NCI-H1417 (cell line): ENCODE measurements around the gene NUDT3.

Experiments used
- DNase-seq, 3 experiments: peaks; one replicate each; lab custom pipeline; 2025; lab: John Stamatoyannopoulos, UW

Gene NUDT3

GRCh38 chr6:34252395-34252794 is 140.1 kb downstream of the NUDT3 start:
- peak in 1 of 3 experiments; percentile 25 for DNase-seq

DNA sequence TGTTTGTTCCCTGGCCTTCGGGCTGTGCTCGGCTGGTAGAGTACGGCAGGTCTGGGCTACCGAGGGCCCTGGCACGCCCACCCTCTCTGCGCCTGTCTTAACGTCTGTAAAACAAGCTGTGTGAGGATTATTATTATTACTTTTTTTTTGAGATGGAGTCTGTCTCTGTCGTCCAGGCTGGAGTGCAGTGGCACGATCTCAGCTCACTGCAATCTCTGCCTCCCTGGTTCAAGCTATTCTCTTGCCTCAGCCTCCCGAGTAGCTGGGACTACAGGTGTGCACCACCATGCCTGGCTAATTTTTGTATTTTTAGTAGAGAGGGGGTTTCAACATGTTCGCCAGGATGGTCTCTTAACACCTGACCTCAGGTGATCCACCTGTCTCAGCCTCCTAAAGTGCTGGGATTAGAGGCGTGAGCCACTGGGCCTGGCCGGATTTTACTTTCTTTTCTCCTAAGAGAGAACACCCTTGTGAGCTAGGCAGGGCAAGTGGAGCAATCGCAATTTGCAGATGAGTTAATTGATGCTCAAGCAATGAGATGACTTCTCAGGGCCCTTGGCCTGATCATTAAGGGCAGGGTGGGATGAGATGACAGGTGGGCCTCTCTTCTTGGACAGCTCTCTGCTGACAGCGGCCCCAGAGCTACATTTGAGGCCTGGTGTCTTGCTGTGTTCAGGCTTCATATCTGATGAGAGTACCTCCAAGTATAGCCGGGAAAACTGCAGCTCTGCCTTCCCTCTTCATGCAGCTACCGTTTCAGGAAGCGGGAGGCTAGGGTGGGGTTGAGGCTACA is 142.8 kb downstream of the NUDT3 start:
- peak in 1 of 3 experiments; percentile 45 for DNase-seq

DNA sequence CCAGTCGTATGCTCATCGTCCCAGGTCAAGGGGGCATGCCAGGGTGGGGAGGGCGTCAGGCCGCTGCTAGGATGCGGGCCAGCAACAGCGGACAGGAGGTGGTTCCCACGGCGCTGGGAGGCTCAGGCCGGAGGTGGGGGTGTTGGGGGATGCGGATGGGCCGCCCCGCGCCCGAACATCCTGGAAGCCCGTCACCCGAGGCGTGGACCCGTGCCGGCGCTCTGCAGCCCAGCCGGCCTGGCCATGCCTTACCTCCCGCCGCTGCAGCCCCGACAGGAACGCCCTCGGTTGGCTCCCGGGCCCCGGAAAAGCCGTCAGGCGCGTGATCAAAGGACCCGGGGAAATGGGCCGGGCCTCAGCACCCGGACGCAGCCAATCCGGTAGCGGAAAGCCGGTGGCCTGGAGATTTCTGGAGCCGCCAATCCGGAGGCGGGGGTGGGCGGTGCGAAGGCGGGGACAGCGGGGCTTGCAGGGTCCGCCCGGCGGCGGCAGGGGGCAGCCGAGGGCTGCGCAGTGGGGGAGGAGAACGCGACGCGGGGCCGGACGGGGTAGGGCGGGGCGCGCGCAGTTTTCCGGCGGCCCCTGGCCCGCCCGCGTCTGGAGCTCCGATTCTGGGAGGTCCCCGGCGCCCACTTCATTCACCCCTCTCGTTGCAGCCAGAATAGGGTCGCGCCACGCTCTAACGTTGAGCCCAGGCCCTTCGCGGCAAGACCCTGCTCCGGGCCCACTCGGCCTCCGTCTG is 143.6 kb downstream of the NUDT3 start, which contains the start of gene SMIM29:
TSS of gene SMIM29 (minus strand) at position 280 of the 742 bp plus-strand sequence. CDS start 1,215 bp downstream, outside the sequence.
- DNase-seq = peak; percentile 94 to 96 (median 95)

DNA sequence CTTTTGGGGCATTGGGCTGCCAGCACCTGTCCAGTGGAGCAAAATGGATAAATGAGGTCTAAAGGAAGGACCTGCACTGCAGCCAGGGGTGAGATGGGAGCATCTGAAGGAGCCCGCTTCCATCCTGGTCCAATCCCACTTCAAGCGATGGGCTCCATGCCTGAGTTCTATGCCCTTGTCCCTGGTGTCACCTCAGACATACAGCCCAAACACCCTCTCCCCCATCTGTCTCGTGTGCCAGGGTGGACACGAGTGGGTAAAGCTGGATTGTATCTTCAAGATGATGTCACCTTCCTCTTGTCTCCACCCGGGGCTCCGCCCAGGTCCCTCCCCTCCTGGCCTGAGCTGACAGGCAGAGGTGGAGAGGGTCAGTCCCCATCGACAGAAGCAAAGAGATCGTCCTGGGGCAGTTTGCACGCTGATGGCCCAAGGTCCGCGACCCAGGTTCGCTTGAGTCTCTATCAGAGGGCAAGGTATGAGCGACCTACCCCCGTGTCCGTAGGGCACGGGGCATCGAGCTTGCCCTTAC is 144.2 kb downstream of the NUDT3 start:
- peak in 1 of 3 experiments; percentile 40 for DNase-seq

- DNase-seq = no peak
Measured at GRCh38 chr6:34247481-34248197, 144.8 kb downstream of the NUDT3 start.

- DNase-seq = peak in 2 of 3 experiments; percentile 39 to 65
Measured at GRCh38 chr6:34246563-34247391, 145.7 kb downstream of the NUDT3 start.

DNA sequence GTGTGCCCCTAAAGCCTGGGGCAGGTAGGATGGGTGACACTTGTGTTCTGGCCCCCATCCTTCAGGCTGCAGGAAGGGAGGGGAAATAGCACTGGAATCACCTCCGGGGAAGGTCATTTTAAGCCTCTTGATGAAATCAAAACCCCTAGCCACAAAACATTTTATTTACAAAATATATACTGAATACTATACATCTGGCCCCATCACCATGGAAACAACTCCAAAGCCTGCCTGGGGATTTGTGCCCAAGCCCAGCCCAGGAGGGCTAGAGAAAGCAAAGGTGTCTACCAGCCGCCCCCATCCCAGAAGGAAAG is 146.3 kb downstream of the NUDT3 start:
- DNase-seq = no peak

- DNase-seq = peak in 1 of 3 experiments; percentile 65
Measured at GRCh38 chr6:34245761-34246140, 146.7 kb downstream of the NUDT3 start.

DNA sequence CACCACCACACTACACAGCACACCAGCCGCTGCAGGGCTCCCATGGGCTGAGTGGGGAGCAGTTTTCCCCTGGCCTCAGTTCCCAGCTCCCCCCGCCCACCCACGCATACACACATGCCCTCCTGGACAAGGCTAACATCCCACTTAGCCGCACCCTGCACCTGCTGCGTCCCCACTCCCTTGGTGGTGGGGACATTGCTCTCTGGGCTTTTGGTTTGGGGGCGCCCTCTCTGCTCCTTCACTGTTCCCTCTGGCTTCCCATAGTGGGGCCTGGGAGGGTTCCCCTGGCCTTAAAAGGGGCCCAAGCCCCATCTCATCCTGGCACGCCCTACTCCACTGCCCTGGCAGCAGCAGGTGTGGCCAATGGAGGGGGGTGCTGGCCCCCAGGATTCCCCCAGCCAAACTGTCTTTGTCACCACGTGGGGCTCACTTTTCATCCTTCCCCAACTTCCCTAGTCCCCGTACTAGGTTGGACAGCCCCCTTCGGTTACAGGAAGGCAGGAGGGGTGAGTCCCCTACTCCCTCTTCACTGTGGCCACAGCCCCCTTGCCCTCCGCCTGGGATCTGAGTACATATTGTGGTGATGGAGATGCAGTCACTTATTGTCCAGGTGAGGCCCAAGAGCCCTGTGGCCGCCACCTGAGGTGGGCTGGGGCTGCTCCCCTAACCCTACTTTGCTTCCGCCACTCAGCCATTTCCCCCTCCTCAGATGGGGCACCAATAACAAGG is 147.3 kb downstream of the NUDT3 start:
- peak in 1 of 3 experiments; percentile 65 for DNase-seq

DNA sequence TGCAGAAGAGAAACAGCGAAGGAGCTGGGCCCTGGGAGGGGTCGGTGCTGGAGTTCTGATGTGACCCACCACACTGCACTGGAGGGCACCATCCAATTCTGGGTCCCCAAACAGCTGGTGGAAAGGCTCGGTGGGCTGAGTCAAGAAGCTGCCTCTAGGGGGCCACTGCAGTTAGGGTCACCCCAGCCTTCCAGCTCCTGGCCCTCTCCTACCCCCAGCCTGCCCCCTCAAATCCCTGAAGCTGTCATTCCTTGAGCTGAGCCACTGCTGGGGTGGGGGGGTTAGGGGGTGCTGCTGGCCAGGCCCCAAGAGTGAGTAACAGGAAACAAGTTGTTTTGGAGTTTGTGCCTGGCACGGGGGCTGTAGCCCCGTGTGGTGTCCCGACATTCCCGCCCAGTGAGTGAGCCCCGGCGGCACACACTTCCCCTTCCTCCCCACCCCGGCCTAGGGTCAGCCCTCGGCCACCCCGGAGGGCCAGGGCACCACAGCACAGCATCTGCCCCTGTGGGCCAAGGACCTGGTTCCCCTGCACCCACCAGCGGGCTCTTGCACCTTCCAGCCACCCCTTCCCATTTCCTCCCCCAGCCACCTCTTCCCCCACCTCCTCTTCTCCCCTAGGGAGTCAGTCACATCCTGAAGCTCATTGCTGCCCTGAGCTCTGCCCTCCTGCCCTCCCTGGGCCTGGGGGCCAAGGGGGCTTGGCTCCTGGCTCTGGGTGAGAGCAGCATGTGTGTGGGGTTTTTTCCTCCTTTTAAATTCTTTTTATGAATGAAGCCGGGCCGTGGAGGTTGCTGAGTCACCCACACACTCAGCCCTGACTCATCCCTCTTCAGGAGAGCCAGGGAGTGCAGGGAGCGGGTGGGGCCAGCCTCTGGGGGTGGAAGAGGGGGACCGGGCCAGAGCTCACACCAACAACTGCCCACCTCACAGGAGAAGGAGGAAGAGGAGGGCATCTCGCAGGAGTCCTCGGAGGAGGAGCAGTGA is 148.3 kb downstream of the NUDT3 start:
- DNase-seq = no peak

GRCh38 chr6:34243131-34243771 is 149.2 kb downstream of the NUDT3 start:
- DNase-seq = no peak

- DNase-seq = no peak
Measured at GRCh38 chr6:34242252-34243130, 150.0 kb downstream of the NUDT3 start.

DNA sequence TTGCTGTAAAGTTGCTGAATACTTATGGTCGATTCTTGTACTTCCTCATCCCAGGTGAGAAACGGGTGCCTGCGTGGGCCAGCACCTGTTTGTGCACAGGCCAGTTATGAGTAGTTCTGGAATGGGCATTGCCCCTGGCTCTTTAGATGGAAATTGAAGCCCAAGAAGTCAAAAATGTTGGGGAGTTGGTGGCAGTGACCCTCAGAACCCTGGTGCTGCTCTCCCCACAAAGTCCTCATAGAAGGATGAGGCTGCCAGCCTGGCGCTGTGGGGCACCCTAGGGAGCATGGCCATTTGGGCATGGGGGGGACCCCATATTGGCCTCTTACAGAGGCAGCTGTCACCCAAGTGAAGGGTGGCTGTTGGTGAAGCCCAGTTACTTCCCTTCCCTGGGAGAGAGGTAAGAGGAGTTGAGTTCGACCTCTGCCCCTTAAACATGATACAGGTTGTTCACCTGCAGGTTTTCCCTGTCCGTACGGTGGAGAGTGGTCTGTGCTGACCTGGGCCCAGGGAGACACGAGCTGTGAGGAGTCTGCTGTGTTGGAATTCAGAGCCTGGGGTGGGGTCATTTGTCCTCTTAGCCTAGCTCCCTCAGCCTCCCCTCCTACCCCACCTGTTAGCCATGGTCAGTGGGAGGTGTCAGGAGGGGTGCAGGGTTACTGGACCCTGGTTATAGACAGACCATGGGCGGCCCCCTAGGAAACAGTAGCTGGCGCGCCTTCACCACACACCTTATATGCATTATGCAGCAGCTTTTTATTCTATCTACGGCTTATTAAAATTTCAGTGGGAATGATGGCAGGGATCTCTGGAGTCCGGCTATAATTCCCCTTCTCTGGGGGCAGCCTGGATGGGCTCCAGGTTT is 150.9 kb downstream of the NUDT3 start:
- DNase-seq = no peak

DNA sequence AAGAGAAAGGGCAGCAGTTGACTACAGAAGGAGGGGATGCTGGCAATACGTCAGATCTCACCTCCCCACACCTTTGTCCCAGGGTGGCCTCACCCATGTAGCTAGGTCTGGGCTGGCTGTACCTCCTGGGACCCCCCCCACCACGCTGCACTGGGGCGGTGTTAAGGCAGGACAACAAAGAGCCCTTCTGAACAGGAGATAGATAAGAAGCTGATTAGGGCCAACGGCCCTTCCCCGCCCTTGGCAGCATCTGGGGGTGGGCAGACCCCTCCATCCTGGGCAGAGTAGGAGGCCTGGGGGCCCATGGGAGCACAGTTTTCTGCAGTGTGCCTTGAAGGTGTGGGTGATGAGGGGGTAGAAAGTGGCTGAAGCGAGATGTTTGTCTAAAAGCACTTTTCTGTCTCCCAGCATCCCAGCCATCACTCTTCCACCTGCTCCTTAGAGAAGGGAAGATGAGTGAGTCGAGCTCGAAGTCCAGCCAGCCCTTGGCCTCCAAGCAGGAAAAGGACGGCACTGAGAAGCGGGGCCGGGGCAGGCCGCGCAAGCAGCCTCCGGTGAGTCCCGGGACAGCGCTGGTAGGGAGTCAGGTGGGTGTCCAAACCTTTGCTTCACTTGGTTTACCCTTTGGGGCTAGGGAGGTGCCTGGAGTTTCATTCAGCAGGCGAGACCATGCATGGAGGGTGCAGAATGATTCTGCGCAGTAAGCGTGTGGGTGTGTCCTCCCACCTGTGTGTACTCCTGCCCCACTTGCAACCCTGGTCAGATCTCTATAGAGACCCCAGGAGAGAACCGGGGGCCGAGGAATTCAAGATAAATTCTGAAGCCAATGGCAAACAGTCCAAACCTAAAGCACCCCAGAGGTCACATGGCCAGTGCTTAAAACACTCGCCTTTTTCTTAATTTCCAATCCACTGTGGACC is 151.9 kb downstream of the NUDT3 start:
- DNase-seq = no peak

GRCh38 chr6:34239893-34240292 is 152.6 kb downstream of the NUDT3 start:
- no peak for DNase-seq

GRCh38 chr6:34239500-34239825 is 153.0 kb downstream of the NUDT3 start:
- no peak for DNase-seq
